CD4-positive, alpha-beta T cell treated with Interleukin-4 for 4 hours (primary cell): Measurements from ENCODE around the gene MYO1E.

Source experiments
- DNase-seq: peaks from one replicate; pipeline ENCODE4 v3.0.0-alpha.2; 2020

MYO1E gene

GRCh38 chr15:59313641-59314332, 58.9 kb downstream of the MYO1E start:
- no peak for DNase-seq

DNA sequence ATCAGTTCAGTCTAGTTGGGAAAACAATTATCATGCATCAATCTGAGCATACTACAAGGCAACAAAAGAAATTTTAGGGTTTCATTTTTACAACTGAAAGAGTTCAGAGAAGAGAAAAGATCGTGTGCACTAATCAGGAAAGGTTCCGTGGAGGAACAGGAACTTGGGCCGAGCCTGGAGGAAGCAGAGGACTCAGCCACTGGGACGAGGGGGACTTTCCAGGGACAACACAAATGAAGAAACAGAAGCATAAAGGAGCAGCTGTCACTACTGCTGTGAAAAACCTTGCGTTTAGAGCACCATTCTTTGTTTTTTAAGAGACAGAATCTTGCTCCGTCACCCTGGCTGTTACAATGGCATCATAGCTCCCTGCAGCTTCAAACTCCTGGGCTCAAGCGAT, 60.5 kb downstream of the MYO1E start:
- DNase-seq: no peak

DNA sequence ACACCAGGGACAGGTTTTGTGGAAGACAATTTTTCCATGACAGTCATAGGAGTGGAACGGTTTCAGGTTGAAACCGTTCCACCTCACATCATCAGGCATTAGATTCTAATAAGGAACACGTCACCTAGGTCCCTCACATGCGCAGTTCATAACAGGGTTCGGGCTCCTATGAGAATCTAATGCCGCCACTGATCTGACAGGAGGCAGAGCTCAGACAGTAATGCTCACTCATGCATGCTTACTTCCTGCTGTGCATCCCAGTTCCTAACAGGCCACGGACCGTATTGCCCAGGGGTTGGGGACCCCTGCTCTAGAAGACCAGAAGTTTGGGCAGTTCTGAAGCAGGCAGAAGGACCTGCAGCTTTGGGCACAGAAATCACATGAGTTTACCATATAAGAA, 61.5 kb downstream of the MYO1E start:
- no peak for DNase-seq

- DNase-seq: no peak
Observed at GRCh38 chr15:59309405-59309804, 63.3 kb downstream of the MYO1E start.

DNA sequence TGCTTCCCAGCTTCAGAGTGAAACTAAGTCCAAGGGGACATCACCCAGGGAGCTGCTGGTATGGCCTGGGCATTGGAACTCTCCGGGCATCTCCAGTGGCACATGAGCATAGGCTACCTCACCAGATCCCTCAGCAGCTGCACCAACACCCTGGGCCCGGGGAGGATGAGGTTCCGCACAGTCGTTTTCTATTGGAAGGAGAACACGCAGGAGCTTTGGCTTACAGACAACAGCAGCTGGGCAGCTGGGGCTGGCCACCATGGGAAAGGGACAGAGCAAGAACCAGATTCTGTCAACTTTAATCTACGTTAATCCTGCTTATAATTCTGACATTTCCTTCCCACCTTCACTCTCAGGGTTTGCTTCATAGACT, 65.5 kb downstream of the MYO1E start:
- no peak for DNase-seq

DNA sequence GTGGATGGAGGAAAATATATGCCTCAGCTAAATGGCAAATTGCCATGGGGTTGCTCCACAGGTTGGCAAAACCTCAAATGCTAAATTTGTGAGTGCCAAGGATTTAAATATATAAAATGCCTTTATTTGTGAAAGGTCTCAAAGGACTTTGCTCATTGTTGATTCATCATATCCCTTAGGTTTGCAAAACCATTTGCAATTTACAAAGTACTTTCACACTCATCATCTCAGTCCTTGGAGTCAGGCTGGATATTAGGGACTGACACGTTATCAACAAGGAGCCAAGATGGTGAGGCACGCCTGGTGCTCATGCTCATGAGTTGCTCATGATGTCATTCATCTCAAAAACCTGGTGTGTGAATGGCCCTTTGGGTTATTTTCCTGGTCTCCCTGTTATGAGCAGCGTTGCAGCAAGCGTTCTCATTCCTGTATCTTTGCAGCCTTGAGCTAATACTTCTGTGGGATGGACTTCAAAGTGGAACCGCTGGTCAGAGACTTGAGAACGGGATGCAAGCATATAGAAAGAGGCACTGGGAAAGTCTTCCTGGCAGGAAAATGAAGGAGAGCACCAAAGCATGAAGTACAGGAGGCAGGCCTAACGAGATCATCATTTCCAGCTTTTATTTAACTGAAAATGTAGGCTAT, 66.0 kb downstream of the MYO1E start:
- DNase-seq: no peak

- DNase-seq: no peak
Observed at GRCh38 chr15:59304807-59305206, 67.9 kb downstream of the MYO1E start.

- no peak for DNase-seq
Observed at GRCh38 chr15:59304034-59304795, 68.5 kb downstream of the MYO1E start.

DNA sequence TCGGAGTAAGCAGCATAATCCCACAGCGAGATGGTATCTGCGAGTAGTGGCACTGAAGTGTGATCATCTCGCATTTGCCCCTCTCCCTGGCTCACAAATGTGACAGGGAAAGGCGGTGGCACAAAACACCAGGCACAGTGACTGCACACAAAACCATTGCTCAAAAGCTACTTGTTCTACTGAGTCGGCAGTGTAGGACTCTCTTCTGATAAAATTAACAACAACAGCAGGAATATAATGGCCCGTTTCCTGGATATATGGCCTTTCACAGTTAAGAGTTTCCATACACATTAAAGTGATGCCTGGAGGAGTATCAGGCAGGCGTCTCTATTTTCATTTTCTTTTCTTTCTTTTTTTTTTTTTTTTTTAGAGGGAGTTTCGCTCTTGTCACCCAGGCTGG, 69.0 kb downstream of the MYO1E start:
- no peak for DNase-seq

DNA sequence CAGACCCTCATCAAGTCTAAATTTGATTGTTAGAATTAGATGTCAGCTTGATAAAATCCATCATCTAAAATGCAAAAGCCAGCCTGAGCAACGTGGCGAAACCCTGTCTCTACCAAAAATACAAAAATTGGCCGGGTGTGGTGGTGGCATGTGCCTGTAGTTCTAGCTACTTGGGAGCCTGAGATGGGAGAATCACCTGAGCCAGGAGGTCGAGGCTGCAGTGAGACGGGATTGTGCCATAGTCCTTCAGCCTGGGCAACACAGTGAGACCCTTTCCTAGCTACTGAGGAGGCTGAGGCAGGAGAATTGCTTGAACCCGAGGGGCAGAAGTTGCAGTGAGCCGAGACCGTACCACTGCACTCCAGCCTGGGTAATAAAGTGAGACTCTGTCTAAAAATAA, 69.5 kb downstream of the MYO1E start:
- no peak for DNase-seq

GRCh38 chr15:59301527-59301926, 71.1 kb downstream of the MYO1E start:
- DNase-seq: no peak

DNA sequence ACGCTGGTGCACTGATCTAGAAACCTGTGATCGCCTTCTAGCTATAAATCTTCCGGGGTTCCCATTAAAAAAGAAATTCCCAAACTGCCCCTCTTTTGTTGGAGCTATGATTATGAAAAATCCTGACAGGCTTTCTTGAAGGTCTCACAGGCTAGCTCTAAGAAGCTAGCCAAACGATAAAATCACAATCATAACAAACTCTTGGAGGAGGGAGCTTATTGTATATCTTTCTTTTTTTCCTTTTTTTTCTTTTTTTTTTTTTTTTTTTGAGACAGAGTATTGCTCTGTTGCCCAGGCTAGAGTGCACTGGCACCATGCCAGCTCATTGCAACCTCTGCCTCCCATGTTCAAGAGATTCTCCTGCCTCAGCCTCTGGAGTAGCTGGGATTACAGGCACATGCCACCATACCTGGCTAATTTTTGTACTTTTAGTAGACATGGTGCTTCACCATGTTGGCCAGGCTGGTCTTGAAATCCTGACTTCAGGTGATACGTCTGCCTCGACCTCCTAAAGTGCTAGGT, 72.0 kb downstream of the MYO1E start:
- DNase-seq: no peak

- peak; percentile 63 for DNase-seq
Observed at GRCh38 chr15:59299929-59300617, 72.6 kb downstream of the MYO1E start.

DNA sequence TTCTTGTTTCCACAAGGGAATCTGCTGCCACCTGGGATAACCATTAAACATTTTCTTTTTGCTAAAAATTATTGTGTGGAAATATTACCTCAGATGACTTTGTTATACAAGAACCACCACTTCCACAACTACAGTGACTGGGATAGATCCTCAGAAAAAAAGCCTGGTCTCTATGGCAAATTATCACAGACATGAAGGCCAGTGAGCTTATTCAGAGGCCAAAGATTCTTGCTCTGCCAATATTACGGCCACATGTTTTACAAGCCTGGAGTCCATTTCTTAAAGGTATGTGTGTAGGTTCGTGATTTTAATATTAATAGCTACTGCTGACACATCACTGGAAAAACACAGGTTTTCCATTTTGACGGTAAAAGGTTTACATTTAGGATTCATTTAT, 73.8 kb downstream of the MYO1E start:
- DNase-seq: no peak

DNA sequence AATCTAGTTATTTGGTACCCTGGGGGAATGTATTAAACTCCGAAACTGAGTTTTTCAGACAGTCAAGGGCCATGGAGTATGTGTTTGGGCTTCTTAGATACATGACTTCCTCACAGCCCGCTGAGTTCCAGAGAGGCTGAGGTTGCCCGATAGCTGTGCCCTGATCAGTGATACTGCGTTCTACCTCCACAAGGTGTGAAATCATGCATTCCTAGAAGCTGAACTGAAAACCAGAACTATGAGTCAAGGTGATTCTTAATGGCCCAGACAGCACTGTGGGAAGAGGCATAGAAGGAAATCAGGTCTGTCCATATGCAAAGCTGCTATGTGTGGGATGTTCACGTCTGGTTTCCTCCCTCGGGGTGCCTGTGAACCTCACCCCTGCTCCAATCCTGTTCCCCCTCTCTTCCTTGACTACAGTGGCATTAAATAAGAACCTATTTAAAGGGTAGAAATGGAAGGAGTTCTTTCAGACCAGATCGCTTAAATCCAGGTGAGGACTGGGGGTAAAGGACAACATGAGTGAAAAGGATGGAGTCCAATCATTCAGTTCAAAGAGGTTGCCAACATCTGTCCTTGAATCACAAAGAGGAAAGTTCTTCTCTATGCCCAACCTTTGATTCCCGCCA, 74.3 kb downstream of the MYO1E start:
- DNase-seq: no peak

GRCh38 chr15:59296181-59296617, 76.5 kb downstream of the MYO1E start:
- DNase-seq: no peak

DNA sequence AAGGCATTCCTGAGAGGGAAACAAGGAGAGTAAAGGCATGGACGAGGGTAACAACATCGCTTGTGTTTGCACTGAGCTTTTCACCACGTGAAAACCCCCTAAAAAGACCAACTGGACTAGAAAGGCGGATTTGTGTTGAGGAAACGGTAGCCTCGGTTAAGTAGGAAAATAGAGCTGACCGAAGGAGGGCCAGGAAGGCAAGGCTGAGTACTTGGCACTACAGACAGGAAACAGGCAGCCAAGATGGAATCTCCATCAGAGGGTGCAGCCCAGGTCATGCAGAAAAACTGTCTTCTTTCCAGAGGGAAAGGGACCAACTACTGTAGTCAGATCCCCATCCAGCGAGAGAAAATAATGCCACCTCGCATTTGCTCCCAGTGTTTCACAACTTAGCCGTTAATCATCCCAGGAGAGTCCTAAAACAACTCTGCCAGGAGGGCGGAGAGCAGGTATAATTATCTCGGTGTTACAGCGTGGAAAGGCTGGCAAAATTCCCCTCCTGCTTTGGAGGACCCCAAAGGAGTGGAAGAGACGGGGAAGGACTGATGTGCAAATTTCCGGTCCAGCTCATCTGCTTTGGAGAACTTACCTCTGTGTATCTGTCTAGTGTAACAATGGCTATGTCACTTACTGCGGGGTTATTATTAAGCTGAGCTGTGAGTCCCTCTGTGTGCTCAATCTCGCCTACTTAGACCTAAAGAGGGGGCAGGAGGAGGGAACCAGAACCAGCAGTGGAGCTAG, 77.2 kb downstream of the MYO1E start:
- no peak for DNase-seq

DNA sequence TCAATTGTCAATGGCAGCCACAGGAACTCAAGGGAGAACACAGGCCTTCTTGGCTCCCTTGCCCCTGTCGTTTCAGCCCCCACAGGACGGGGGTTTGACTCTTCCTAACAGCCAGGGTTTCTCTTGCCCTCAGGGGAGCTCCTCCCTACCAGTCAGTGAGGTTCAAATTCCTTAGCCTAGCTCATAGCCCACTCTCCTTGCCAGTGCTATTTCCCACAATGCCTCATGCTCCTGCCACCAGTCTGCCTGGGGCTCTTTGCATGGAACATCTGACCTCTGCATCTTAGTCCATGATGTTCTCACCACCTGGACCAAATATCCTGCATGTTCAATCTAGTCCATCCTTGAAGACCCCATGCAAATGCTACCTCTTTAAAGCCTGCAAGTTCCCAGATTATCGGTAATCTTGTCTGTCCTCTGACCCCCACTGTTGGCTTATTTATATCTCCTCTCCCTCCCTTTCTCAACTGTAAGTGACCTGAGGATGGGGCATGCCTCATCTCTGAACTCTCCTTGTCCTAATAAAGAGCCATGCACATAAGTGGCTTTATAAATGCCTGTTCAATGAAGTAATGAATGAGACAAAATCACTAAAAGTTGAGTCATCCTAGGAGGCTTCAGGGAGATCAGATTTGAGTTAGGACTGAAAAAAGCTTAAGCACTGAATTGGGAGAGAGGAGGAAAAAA, 78.0 kb downstream of the MYO1E start:
- DNase-seq: no peak

GRCh38 chr15:59292442-59293151, 80.1 kb downstream of the MYO1E start:
- DNase-seq: no peak

GRCh38 chr15:59291213-59291549, 81.5 kb downstream of the MYO1E start:
- DNase-seq: no peak
